HEK293 (cell line): ENCODE measurements around the gene C20orf144.
A peak's percentile ranks its signal among the peaks of the same experiment; 100 is the strongest.

Experiments
- HOXA7 ChIP-seq: sonication (generic); formaldehyde crosslinking; IDR thresholded peaks from 2 replicates; pipeline ENCODE4 v1.8.1; 2022; ENCODE audit warnings: missing genetic modification reagents, borderline replicate concordance
- IKZF3 ChIP-seq: fragments of 450-650 bp; IDR thresholded peaks from 2 replicates; pipeline ENCODE4 v1.5.0; 2018; ENCODE audit warnings: missing biosample characterization, mild to moderate bottlenecking, missing genetic modification characterization, moderate library complexity
- OSR2 ChIP-seq: fragments of 450-650 bp; formaldehyde crosslinking; IDR thresholded peaks from 2 replicates; pipeline ENCODE4 v1.5.1; 2016; ENCODE audit warnings: missing biosample characterization, missing genetic modification characterization
- PRDM1 ChIP-seq: fragments of 450-650 bp; formaldehyde crosslinking; IDR thresholded peaks from 2 replicates; pipeline ENCODE4; 2016; ENCODE audit warnings: missing biosample characterization, missing genetic modification characterization
- SP7 ChIP-seq: fragments of 450-650 bp; formaldehyde crosslinking; IDR thresholded peaks from 2 replicates; pipeline ENCODE4 v1.5.1; 2016; ENCODE audit warnings: missing biosample characterization, missing genetic modification characterization
- TCF7L2 ChIP-seq: IDR thresholded peaks from 2 replicates; pipeline ENCODE4 v1.6.1; 2011; ENCODE audit warnings: low read depth, mild to moderate bottlenecking, inconsistent platforms, low read length, moderate library complexity, borderline replicate concordance
- WT1 ChIP-seq: fragments of 450-650 bp; formaldehyde crosslinking; IDR thresholded peaks from 2 replicates; pipeline ENCODE4 v1.5.1; 2016; ENCODE audit warnings: missing biosample characterization, missing genetic modification characterization
- ZBTB11 ChIP-seq: fragments of 450-650 bp; formaldehyde crosslinking; conservative IDR thresholded peaks from 2 replicates; pipeline ENCODE4 v1.5.1; 2016; ENCODE audit warnings: low read depth, missing biosample characterization, missing genetic modification characterization
- ZBTB21 ChIP-seq: fragments of 450-650 bp; formaldehyde crosslinking; IDR thresholded peaks from 2 replicates; pipeline ENCODE4 v1.5.1; 2017; ENCODE audit warnings: missing biosample characterization, missing genetic modification characterization
- ZNF121 ChIP-seq: fragments of 450-650 bp; formaldehyde crosslinking; IDR thresholded peaks from 2 replicates; pipeline ENCODE4 v1.5.1; 2016; ENCODE audit warnings: missing biosample characterization, missing genetic modification characterization
- ZNF133 ChIP-seq: fragments of 450-650 bp; formaldehyde crosslinking; IDR thresholded peaks from 2 replicates; pipeline ENCODE4 v1.5.1; 2016; ENCODE audit warnings: missing biosample characterization, missing genetic modification characterization
- ZNF138 ChIP-seq: fragments of 450-650 bp; formaldehyde crosslinking; IDR thresholded peaks from 2 replicates; pipeline ENCODE4 v1.5.1; 2016; ENCODE audit warnings: missing biosample characterization, missing genetic modification characterization, borderline replicate concordance
- ZNF155 ChIP-seq: fragments of 450-650 bp; formaldehyde crosslinking; IDR thresholded peaks from 2 replicates; pipeline ENCODE4 v1.5.1; 2016; ENCODE audit warnings: missing biosample characterization, missing genetic modification characterization
- ZNF16 ChIP-seq: fragments of 450-650 bp; formaldehyde crosslinking; IDR thresholded peaks from 2 replicates; pipeline ENCODE4 v1.5.1; 2016; ENCODE audit warnings: low read depth, missing biosample characterization, missing genetic modification characterization
- ZNF2 ChIP-seq: fragments of 450-650 bp; formaldehyde crosslinking; IDR thresholded peaks from 2 replicates; pipeline ENCODE4 v1.5.1; 2016; ENCODE audit warnings: missing biosample characterization, missing genetic modification characterization
- ZNF335 ChIP-seq: fragments of 450-650 bp; formaldehyde crosslinking; conservative IDR thresholded peaks from 2 replicates; pipeline ENCODE4 v1.5.1; 2016; ENCODE audit warnings: missing biosample characterization, missing genetic modification characterization
- ZNF521 ChIP-seq: fragments of 450-650 bp; formaldehyde crosslinking; IDR thresholded peaks from 2 replicates; pipeline ENCODE4 v1.5.1; 2017; ENCODE audit warnings: missing biosample characterization, mild to moderate bottlenecking, missing genetic modification characterization
- ZNF555 ChIP-seq: fragments of 450-650 bp; formaldehyde crosslinking; conservative IDR thresholded peaks from 2 replicates; pipeline ENCODE4 v1.5.1; 2017; ENCODE audit warnings: missing biosample characterization, mild to moderate bottlenecking, missing genetic modification characterization, inconsistent platforms
- ZNF600 ChIP-seq: fragments of 450-650 bp; formaldehyde crosslinking; IDR thresholded peaks from 2 replicates; pipeline ENCODE4 v1.5.1; 2016; ENCODE audit warnings: missing biosample characterization, missing genetic modification characterization
- ZNF610 ChIP-seq: fragments of 450-650 bp; formaldehyde crosslinking; IDR thresholded peaks from 2 replicates; pipeline ENCODE4 v1.5.1; 2016; ENCODE audit warnings: missing biosample characterization, missing genetic modification characterization, borderline replicate concordance
- ZNF624 ChIP-seq: fragments of 450-650 bp; formaldehyde crosslinking; IDR thresholded peaks from 2 replicates; pipeline ENCODE4 v1.5.1; 2017; ENCODE audit warnings: missing biosample characterization, missing genetic modification characterization
- ZNF677 ChIP-seq: fragments of 450-650 bp; IDR thresholded peaks from 2 replicates; pipeline ENCODE4 v1.5.0; 2018; ENCODE audit warnings: missing biosample characterization, mild to moderate bottlenecking, missing genetic modification characterization, moderate library complexity
- ZNF707 ChIP-seq: fragments of 450-650 bp; formaldehyde crosslinking; IDR thresholded peaks from 2 replicates; pipeline ENCODE4 v1.5.1; 2016; ENCODE audit warnings: missing biosample characterization, missing genetic modification characterization
- ZNF747 ChIP-seq: fragments of 450-650 bp; formaldehyde crosslinking; IDR thresholded peaks from 2 replicates; pipeline ENCODE4 v1.5.1; 2016; ENCODE audit warnings: missing biosample characterization, missing genetic modification characterization
- ZNF768 ChIP-seq: fragments of 450-650 bp; formaldehyde crosslinking; IDR thresholded peaks from 2 replicates; pipeline ENCODE4 v1.5.1; 2018; ENCODE audit warnings: missing biosample characterization, mild to moderate bottlenecking, missing genetic modification characterization
- ZNF791 ChIP-seq: fragments of 450-650 bp; formaldehyde crosslinking; IDR thresholded peaks from 2 replicates; pipeline ENCODE4 v1.5.1; 2016; ENCODE audit warnings: missing biosample characterization, missing genetic modification characterization
- ZNF837 ChIP-seq: fragments of 450-650 bp; formaldehyde crosslinking; IDR thresholded peaks from 2 replicates; pipeline ENCODE4 v1.5.1; 2016; ENCODE audit warnings: missing biosample characterization, missing genetic modification characterization
- TF ChIP-seq, protein P1 (sequence below): fragments of 450-650 bp; IDR thresholded peaks from 2 replicates; pipeline ENCODE4 v1.5.1; 2018; ENCODE audit warnings: missing biosample characterization, missing genetic modification characterization
- TF ChIP-seq, protein P2 (sequence below): fragments of 450-650 bp; formaldehyde crosslinking; IDR thresholded peaks from 2 replicates; pipeline ENCODE4 v1.5.1; 2016; ENCODE audit warnings: missing biosample characterization, missing genetic modification characterization
- TF ChIP-seq, protein P3 (sequence below): fragments of 450-650 bp; formaldehyde crosslinking; IDR thresholded peaks from 2 replicates; pipeline ENCODE4 v1.5.1; 2017; ENCODE audit warnings: missing biosample characterization, missing genetic modification characterization
- TF ChIP-seq, protein P4 (sequence below): fragments of 450-650 bp; formaldehyde crosslinking; IDR thresholded peaks from 2 replicates; pipeline ENCODE4 v1.5.1; 2016; ENCODE audit warnings: missing biosample characterization, missing genetic modification characterization, low read depth

The C20orf144 gene

GRCh38 chr20:33653218-33653899, 8.8 kb upstream of the C20orf144 start (continued):
- no peak for TF ChIP-seq ZNF521 (tag by site-specific recombination)
- TF ChIP-seq ZNF121: no peak
- TF ChIP-seq ZNF624 (tag by site-specific recombination): no peak
- TF ChIP-seq ZBTB21 (tag by site-specific recombination): no peak
- TF ChIP-seq ZNF155 (tag by site-specific recombination): no peak
- no peak for TF ChIP-seq ZNF747
- TF ChIP-seq IKZF3 (tag by site-specific recombination): no peak
- no peak for TF ChIP-seq WT1 (tag by site-specific recombination)
- TF ChIP-seq, protein P1, sequence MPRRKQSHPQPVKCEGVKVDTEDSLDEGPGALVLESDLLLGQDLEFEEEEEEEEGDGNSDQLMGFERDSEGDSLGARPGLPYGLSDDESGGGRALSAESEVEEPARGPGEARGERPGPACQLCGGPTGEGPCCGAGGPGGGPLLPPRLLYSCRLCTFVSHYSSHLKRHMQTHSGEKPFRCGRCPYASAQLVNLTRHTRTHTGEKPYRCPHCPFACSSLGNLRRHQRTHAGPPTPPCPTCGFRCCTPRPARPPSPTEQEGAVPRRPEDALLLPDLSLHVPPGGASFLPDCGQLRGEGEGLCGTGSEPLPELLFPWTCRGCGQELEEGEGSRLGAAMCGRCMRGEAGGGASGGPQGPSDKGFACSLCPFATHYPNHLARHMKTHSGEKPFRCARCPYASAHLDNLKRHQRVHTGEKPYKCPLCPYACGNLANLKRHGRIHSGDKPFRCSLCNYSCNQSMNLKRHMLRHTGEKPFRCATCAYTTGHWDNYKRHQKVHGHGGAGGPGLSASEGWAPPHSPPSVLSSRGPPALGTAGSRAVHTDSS (tag by site-specific recombination): no peak
- no peak for TF ChIP-seq ZNF677 (tag by site-specific recombination)
- no peak for TF ChIP-seq ZNF16 (tag by site-specific recombination)
- TF ChIP-seq, protein P2, sequence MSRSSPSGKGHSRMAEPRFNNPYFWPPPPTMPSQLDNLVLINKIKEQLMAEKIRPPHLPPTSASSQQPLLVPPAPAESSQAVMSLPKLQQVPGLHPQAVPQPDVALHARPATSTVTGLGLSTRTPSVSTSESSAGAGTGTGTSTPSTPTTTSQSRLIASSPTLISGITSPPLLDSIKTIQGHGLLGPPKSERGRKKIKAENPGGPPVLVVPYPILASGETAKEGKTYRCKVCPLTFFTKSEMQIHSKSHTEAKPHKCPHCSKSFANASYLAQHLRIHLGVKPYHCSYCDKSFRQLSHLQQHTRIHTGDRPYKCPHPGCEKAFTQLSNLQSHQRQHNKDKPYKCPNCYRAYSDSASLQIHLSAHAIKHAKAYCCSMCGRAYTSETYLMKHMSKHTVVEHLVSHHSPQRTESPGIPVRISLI (tag by site-specific recombination): no peak
- TF ChIP-seq ZNF768: no peak
- TF ChIP-seq SP7 (tag by site-specific recombination): no peak; the same call in 1 of the 2 replicates
- no peak for TF ChIP-seq ZNF837 (tag by site-specific recombination)
- TF ChIP-seq ZNF138: no peak
- TF ChIP-seq ZNF2 (tag by site-specific recombination): peak; percentile 63; the same call in 1 of the 2 replicates
- no peak for TF ChIP-seq ZNF555 (tag by site-specific recombination)
- no peak for TF ChIP-seq TCF7L2
- no peak for TF ChIP-seq ZNF610
- TF ChIP-seq, protein P3, sequence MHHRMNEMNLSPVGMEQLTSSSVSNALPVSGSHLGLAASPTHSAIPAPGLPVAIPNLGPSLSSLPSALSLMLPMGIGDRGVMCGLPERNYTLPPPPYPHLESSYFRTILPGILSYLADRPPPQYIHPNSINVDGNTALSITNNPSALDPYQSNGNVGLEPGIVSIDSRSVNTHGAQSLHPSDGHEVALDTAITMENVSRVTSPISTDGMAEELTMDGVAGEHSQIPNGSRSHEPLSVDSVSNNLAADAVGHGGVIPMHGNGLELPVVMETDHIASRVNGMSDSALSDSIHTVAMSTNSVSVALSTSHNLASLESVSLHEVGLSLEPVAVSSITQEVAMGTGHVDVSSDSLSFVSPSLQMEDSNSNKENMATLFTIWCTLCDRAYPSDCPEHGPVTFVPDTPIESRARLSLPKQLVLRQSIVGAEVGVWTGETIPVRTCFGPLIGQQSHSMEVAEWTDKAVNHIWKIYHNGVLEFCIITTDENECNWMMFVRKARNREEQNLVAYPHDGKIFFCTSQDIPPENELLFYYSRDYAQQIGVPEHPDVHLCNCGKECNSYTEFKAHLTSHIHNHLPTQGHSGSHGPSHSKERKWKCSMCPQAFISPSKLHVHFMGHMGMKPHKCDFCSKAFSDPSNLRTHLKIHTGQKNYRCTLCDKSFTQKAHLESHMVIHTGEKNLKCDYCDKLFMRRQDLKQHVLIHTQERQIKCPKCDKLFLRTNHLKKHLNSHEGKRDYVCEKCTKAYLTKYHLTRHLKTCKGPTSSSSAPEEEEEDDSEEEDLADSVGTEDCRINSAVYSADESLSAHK (tag by site-specific recombination): no peak
- TF ChIP-seq ZNF133 (tag by site-specific recombination): no peak
- TF ChIP-seq ZNF707 (tag by site-specific recombination): no peak
- TF ChIP-seq ZBTB11 (tag by site-specific recombination): no peak
- TF ChIP-seq ZNF791: no peak
- no peak for TF ChIP-seq OSR2
- TF ChIP-seq ZNF600 (tag by site-specific recombination): peak; percentile 61
- peak; percentile 46; the same call in 1 of the 2 replicates for TF ChIP-seq PRDM1 (tag by site-specific recombination)
- TF ChIP-seq, protein P4, sequence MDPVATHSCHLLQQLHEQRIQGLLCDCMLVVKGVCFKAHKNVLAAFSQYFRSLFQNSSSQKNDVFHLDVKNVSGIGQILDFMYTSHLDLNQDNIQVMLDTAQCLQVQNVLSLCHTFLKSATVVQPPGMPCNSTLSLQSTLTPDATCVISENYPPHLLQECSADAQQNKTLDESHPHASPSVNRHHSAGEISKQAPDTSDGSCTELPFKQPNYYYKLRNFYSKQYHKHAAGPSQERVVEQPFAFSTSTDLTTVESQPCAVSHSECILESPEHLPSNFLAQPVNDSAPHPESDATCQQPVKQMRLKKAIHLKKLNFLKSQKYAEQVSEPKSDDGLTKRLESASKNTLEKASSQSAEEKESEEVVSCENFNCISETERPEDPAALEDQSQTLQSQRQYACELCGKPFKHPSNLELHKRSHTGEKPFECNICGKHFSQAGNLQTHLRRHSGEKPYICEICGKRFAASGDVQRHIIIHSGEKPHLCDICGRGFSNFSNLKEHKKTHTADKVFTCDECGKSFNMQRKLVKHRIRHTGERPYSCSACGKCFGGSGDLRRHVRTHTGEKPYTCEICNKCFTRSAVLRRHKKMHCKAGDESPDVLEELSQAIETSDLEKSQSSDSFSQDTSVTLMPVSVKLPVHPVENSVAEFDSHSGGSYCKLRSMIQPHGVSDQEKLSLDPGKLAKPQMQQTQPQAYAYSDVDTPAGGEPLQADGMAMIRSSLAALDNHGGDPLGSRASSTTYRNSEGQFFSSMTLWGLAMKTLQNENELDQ: no peak
- TF ChIP-seq ZNF335 (tag by site-specific recombination): no peak
- TF ChIP-seq HOXA7 (CRISPR knock-in tag): no peak
